HS-27A (cell line): ENCODE results near the gene CCDC196.

Experiments
- DNase-seq: peaks from one replicate; pipeline ENCODE4 v3.0.0-alpha.2; 2012; ENCODE audit warnings: low read depth, missing footprints

Gene CCDC196, protein sequence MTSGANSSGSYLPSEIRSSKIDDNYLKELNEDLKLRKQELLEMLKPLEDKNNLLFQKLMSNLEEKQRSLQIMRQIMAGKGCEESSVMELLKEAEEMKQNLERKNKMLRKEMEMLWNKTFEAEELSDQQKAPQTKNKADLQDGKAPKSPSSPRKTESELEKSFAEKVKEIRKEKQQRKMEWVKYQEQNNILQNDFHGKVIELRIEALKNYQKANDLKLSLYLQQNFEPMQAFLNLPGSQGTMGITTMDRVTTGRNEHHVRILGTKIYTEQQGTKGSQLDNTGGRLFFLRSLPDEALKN

DNA sequence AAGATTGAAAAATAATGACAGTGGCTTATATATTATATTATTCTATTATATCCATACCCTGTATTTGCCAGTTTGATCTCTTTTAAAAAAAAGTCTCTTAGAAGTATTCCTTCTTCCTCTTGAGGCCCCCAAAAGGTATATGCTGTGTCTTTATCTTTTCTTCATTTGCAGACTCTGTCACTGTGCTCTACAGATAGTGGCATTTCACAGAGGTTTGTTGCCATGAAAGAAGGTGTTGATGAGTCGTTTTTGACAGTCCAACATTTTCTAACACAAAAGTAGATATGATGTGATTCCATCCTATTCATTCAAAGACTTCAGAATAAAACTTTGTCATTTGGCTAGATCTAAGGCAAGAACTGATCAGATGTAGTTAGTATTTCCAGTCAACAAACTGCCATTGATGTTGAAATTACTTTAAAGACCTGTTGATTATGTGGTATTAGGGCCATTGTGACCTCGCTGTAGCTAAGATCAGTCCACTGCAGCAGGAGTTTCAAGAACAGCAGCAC lies at the start of gene CCDC196:
Gene CCDC196, plus strand, starts transcription at position 462 of the 512 bp plus-strand sequence. CDS start 132 bp downstream, outside the sequence.
- no peak for DNase-seq

GRCh38 chr14:66440801-66441200 lies 45.4 kb upstream of the CCDC196 start:
- no peak for DNase-seq

- DNase-seq = no peak
Measured at GRCh38 chr14:66442953-66443571, 43.1 kb upstream of the CCDC196 start.

- DNase-seq = no peak
Measured at GRCh38 chr14:66443785-66444184, 42.4 kb upstream of the CCDC196 start.

DNA sequence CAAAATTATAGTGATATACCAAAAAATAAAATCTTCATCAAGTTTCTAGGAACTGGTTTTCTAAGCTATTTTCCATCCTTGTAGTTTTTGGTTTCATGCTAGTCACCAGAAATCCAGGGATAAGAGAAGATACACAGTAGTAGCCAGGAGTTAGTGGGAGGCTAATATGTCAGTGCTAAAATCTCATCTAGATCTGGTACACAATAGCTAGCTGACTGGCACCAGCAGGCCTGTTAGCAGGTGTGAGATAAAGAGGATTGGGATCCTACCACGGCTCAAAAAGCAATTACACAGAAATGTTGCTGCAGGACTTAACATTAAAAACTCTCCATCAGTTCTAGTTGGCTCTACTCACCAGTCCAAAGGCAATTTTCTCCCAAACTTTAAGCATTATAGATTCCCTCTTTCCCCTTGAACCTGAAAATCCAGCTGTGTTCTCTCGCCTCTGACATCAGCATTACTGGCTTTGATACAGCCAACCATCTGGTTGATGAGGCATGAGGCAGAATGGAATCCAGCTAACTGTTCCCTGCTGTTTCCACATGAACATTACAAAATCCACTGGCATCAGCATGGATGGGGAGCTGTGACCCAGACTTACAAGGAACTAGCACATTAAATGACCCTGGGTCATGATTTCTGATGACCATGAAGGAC lies 41.8 kb upstream of the CCDC196 start:
- no peak for DNase-seq

GRCh38 chr14:66445936-66446335 lies 40.2 kb upstream of the CCDC196 start:
- no peak for DNase-seq

DNA sequence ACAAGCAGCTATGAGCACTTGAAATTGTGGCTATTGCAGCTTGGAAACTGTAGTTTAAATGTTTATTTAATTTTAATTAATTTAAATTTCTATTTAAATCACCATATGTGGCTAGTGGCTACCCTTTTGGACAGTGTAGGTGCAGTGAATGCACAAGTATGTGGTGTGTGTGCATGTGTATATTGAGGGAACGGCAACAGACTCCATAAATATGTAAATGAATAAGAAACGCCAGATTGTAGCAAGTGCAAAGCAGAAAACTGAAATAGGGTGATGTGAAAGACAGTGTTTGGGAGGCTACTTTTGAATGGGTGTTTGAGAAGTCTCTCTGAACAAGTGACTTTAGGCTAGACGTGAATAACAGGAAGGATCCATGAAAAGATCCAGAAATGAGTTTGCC lies 32.7 kb upstream of the CCDC196 start:
- no peak for DNase-seq

- DNase-seq = no peak
Measured at GRCh38 chr14:66459603-66460002, 26.6 kb upstream of the CCDC196 start.

DNA sequence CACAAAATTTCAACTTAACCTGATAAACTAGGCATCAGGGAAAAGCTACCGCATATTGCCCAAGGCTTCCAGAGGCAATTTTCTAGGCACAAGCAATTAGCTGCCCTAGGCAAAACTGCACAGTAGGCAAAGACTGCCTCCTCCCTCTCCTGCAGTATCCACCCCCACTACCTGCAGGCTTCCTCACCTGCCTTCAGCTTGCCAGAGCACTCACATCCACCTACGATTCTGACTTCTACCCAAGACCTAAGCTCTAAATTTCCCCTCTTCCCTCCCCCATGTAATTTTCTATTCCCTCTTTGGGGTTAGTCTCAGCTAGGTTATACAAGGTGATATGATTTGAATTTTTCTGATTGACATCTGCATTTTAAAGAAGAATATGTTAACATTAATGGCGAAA lies 21.9 kb upstream of the CCDC196 start:
- DNase-seq = no peak

DNA sequence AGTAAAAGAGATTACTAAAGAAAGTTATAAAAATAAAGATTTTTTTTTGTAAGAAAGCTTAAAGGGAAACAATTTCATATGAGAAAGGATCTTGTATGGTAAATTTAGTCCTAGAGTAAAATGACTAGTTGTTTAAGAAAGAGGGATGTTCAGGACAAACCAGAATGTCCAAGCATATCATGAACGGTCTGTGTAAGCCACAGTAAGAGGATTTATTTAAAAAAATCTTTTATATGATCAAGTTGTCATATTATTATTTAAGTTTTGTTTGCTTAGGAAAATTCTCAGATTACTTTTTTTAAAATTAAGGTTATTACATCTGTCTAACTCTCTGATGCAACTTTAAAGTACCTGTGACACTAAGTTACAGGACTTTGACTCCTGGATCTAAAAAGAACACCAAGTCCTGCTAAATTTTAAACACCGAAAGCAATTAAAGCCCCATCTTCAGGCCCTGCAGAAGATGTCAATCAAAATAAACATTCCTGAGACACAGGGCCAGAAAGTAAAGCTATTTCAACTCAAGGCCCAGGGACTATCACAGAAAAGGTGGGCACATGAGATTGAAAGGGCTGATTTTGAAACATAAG lies 17.3 kb upstream of the CCDC196 start:
- no peak for DNase-seq

DNA sequence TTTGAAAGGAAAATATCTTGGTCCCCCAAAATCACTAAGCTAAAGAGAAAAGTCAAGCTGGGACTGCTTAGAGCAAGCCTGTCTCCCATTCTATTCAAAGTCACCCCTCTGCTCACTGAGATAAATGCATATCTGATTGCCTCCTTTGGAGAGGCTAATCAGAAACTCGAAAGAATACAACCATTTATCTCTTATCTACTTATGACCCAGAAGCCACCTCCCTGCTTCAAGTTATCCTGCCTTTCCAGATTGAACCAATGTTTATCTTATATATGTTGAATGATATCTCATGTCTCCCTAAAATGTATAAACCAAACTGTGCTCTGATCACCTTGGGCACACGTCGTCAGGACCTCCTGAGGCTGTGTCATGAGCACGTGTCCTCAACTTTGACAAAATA lies 14.6 kb upstream of the CCDC196 start:
- no peak for DNase-seq

DNA sequence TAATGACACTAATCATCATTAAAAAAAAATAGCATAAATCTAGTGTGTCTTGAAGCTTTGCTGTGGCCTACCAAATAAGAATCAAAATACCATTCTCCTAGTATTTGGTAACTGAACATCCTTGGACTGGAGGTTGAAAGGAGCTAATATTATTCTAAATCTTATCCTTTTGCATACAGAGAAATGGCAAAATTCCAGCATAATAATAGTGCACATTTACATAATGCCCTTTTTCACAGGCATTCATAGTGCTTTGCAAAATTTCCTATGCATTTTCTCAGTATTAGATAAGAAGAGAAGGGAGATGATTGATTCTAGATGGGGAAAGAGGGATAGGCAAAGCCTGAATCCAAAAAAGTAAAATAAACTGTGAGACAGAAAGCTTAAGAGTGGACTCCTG lies 13.9 kb upstream of the CCDC196 start:
- no peak for DNase-seq

GRCh38 chr14:66473223-66473622 lies 12.9 kb upstream of the CCDC196 start:
- no peak for DNase-seq

- DNase-seq = peak; percentile 12
Measured at GRCh38 chr14:66476964-66477363, 9.2 kb upstream of the CCDC196 start.

DNA sequence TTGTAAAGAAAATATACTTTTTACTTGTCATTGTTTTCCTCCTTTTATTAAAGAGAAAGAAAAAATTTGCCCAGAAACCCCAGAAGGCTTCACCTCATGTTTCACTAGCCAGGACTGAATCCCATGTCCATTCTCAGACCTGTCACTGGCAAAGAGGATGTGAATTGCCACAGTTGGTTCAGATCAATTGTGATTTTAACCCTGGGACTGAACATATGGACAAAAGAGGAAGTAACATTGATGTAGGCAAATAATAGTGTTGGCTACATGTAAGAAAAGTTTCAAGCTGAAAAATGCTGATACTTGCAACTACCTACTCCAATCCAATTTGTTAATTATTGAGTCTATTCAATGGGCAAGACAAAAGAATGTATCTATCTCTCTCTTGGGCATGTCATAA lies 8.6 kb upstream of the CCDC196 start:
- no peak for DNase-seq

- no peak for DNase-seq
Measured at GRCh38 chr14:66482873-66483272, 3.3 kb upstream of the CCDC196 start.

DNA sequence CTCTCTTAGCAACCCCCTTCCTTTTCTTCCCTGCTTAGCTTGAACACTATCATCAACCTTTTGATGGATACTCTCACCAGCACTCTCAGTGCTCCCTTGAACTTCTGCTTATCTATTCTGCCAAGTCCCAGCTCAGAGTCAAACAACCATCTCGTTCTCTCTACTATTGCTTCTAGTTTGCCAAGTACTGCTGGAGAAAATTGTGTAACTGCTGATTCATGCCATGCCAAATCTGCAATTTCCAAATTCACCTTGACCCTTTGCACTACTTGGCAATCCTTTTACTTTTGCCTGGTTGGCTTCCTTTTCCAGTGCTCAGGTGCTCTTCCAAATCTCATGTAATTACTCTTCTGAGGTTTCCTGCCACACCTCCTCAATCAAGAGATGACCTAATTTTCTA lies 2.8 kb upstream of the CCDC196 start:
- DNase-seq = no peak

DNA sequence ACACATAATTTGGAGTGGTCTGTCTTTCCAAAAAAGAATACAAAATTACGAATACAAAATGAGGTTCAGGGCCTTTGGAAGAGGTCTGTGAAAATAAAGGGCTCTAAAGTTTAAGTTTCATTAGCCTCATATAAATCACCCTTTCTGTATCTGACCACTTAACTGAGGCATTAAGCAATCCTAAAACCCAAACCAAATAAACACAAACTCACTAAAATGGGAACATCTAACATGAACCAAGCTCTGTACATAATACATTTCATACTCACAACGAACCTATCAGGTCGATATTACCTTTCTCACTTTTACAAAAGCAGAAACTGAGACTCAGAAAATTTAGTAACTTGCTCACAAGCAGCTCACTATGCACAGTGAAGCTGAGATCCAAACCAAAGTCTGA lies 1.1 kb upstream of the CCDC196 start:
- DNase-seq = no peak

GRCh38 chr14:66487164-66487563 lies 993 bp downstream of the CCDC196 start:
- DNase-seq = no peak

- DNase-seq = no peak
Measured at GRCh38 chr14:66490143-66491111, 4.3 kb downstream of the CCDC196 start.

GRCh38 chr14:66493750-66494149 lies 7.6 kb downstream of the CCDC196 start:
- no peak for DNase-seq
